IPS DF 6.9 (cell line): ENCODE results near the gene SLC9C2.
"Not testable (repeated sequence)": the region's sequence is repeated elsewhere in the genome, so short reads cannot be mapped to it uniquely, and the experiment has no call there.

Experiments
- DNase-seq: peaks from one replicate; pipeline ENCODE4 v3.0.0-alpha.2; 2013; ENCODE audit warnings: low read depth, low spot score
- H3K27ac ChIP-seq: one replicate; pipeline ENCODE4 v1.5.1; 2013; ENCODE audit warnings: low read length, control low read depth
- H3K27me3 ChIP-seq: 2 replicates; pipeline ENCODE4 v1.6.1; 2013; ENCODE audit warnings: mild to moderate bottlenecking, low read length; ENCODE audit not compliant: control insufficient read depth, insufficient read depth
- H3K36me3 ChIP-seq: 2 replicates; pipeline ENCODE4 v1.6.1; 2013; ENCODE audit warnings: low read length; ENCODE audit not compliant: control insufficient read depth, insufficient read depth
- H3K4me1 ChIP-seq: 2 replicates; pipeline ENCODE4 v1.6.1; 2013; ENCODE audit warnings: low read length; ENCODE audit not compliant: control insufficient read depth, insufficient read depth
- H3K4me3 ChIP-seq: 2 replicates; pipeline ENCODE4 v1.5.1; 2013; ENCODE audit warnings: mild to moderate bottlenecking, low read length
- H3K9me3 ChIP-seq: 2 replicates; pipeline ENCODE4 v1.6.1; 2013; ENCODE audit warnings: low read length, inconsistent platforms; ENCODE audit not compliant: control insufficient read depth, insufficient read depth
- WGBS: extraction: QIAGEN DNeasy Blood & Tissue Kit; methylation state at CpG from one replicate; pipeline ENCODE4 v1.1.7; 2013; ENCODE audit warnings: mixed read lengths, missing lambda C conversion rate; ENCODE audit not compliant: insufficient read length, insufficient coverage; 5-methylcytosine and 5-hydroxymethylcytosine counted together

Gene SLC9C2

GRCh38 chr1:173603056-173603591 is at the start of gene SLC9C2:
Gene SLC9C2 (minus strand): TSS chr1:173603072. CDS start chr1:173601776, 1,296 bp downstream.
- DNase-seq, result no peak
- no peaks in the 10 kb centered on the region for H3K9me3 ChIP-seq
- no peak within 1 kb of the TSS for H3K4me3 ChIP-seq
- no CpG with 5 or more reads among the region's 5 CpGs for WGBS
- no peaks in the 10 kb centered on the region for H3K36me3 ChIP-seq
- no peaks in the 10 kb centered on the region for H3K27me3 ChIP-seq
- no peak within 1 kb of the TSS for H3K27ac ChIP-seq
- no peaks in the 10 kb centered on the region for H3K4me1 ChIP-seq

GRCh38 chr1:173648880-173649605 is 46.2 kb upstream of the SLC9C2 start:
- no peaks in the 10 kb centered on the region for H3K27me3 ChIP-seq
- H3K4me3 ChIP-seq, result no peak overlapping the region
- no peak overlapping the region for H3K27ac ChIP-seq
- no peaks in the 10 kb centered on the region for H3K4me1 ChIP-seq
- no peaks in the 10 kb centered on the region for H3K36me3 ChIP-seq
- no peak for DNase-seq
- no peaks in the 10 kb centered on the region for H3K9me3 ChIP-seq

- H3K36me3 ChIP-seq, result no peaks in the 10 kb centered on the region
- no peaks in the 10 kb centered on the region for H3K27me3 ChIP-seq
- no peaks in the 10 kb centered on the region for H3K4me1 ChIP-seq
- no peak for DNase-seq
- H3K27ac ChIP-seq, result no peak overlapping the region
- no peak overlapping the region for H3K4me3 ChIP-seq
- no peaks in the 10 kb centered on the region for H3K9me3 ChIP-seq
- WGBS, result no CpG with 5 or more reads among the region's 3 CpGs
Measured at GRCh38 chr1:173646656-173647055, 43.8 kb upstream of the SLC9C2 start.

GRCh38 chr1:173642450-173643139 is 39.7 kb upstream of the SLC9C2 start:
- H3K4me1 ChIP-seq, H3K9me3 ChIP-seq, H3K36me3 ChIP-seq, H3K4me3 ChIP-seq, H3K27me3 ChIP-seq, H3K27ac ChIP-seq, DNase-seq: not testable (repeated sequence)
- WGBS, result no CpG with 5 or more reads among the region's 4 CpGs

GRCh38 chr1:173639102-173639501 is 36.2 kb upstream of the SLC9C2 start:
- H3K9me3 ChIP-seq, result peaks cover 3% of the 10 kb centered on the region

GRCh38 chr1:173638043-173639021 is 35.5 kb upstream of the SLC9C2 start:
- H3K4me1 ChIP-seq, result no peaks in the 10 kb centered on the region
- H3K27ac ChIP-seq, result no peak overlapping the region
- no peaks in the 10 kb centered on the region for H3K36me3 ChIP-seq
- H3K27me3 ChIP-seq, result no peaks in the 10 kb centered on the region
- DNase-seq, result no peak
- WGBS, result no CpG with 5 or more reads among the region's 12 CpGs
- H3K4me3 ChIP-seq, result no peak overlapping the region
- H3K9me3 ChIP-seq, result peaks cover 3% of the 10 kb centered on the region

More at GRCh38 chr1:173639102-173639501, 36.2 kb upstream of the SLC9C2 start:
- no CpG with 5 or more reads among the region's 2 CpGs for WGBS
- H3K36me3 ChIP-seq, result no peaks in the 10 kb centered on the region
- no peaks in the 10 kb centered on the region for H3K4me1 ChIP-seq
- H3K27ac ChIP-seq, result no peak overlapping the region
- DNase-seq, result no peak
- H3K4me3 ChIP-seq, result no peak overlapping the region
- no peaks in the 10 kb centered on the region for H3K27me3 ChIP-seq

- no CpG with 5 or more reads among the region's 6 CpGs for WGBS
- not testable (repeated sequence) for H3K27me3 ChIP-seq, DNase-seq, H3K36me3 ChIP-seq, H3K4me1 ChIP-seq, H3K9me3 ChIP-seq, H3K4me3 ChIP-seq, H3K27ac ChIP-seq
Measured at GRCh38 chr1:173637236-173638042, 34.6 kb upstream of the SLC9C2 start.

GRCh38 chr1:173635116-173635515 is 32.2 kb upstream of the SLC9C2 start, which contains the start of gene TEX50:
Gene TEX50 (plus strand): TSS chr1:173635338. CDS start chr1:173635522, 184 bp downstream.
- Histone ChIP-seq H3K4me3 (no peak within 1 kb of the TSS), H3K27ac (no peak within 1 kb of the TSS), H3K9me3 (peaks cover 3% of the 10 kb centered on the region), H3K36me3 (no peaks in the 10 kb centered on the region), H3K4me1 (no peaks in the 10 kb centered on the region), H3K27me3 (no peaks in the 10 kb centered on the region)
- WGBS, result no CpG with 5 or more reads among the region's 1 CpG
- no peak for DNase-seq

GRCh38 chr1:173628888-173629287 is 26.0 kb upstream of the SLC9C2 start:
- no CpG with 5 or more reads among the region's 3 CpGs for WGBS
- no peak overlapping the region for H3K27ac ChIP-seq
- no peak overlapping the region for H3K4me3 ChIP-seq
- H3K36me3 ChIP-seq, result no peaks in the 10 kb centered on the region
- no peaks in the 10 kb centered on the region for H3K9me3 ChIP-seq
- no peaks in the 10 kb centered on the region for H3K27me3 ChIP-seq
- H3K4me1 ChIP-seq, result 0 out of 2 replicates have a peak, but pooled peaks cover 2% of the 10 kb centered on the region
- DNase-seq, result no peak
